Cortex of kidney (tissue), 1 donor: ENCODE measurements around the gene COMMD3.
"Not testable (repeated sequence)": the region's sequence is repeated elsewhere in the genome, so short reads cannot be mapped to it uniquely, and the experiment has no call there.

ENCODE experiments used
- DNase-seq: peaks from one replicate; lab custom pipeline; 2025; lab: John Stamatoyannopoulos, UW

COMMD3 gene

GRCh38 chr10:22316286-22317075 is at the start of gene COMMD3:
Gene COMMD3 (plus strand): TSS chr10:22316388. CDS start chr10:22316418, 30 bp downstream.
- peak; percentile 32 for DNase-seq

- DNase-seq, result no peak
These were observed 47.7 kb upstream of the COMMD3 start for GRCh38 chr10:22268503-22268902.

- DNase-seq, result no peak
These were observed 44.4 kb upstream of the COMMD3 start for GRCh38 chr10:22271786-22272185.

- DNase-seq, result no peak
These were observed 37.8 kb upstream of the COMMD3 start for GRCh38 chr10:22278441-22278782.

- DNase-seq, result no peak
These were observed 36.1 kb upstream of the COMMD3 start for GRCh38 chr10:22280078-22280477.

GRCh38 chr10:22285130-22285529 is 31.1 kb upstream of the COMMD3 start:
- no peak for DNase-seq

GRCh38 chr10:22293747-22294404 is 22.3 kb upstream of the COMMD3 start:
- no peak for DNase-seq

GRCh38 chr10:22294694-22295093 is 21.5 kb upstream of the COMMD3 start:
- no peak for DNase-seq

GRCh38 chr10:22301193-22301592 is 15.0 kb upstream of the COMMD3 start:
- DNase-seq, result no peak

GRCh38 chr10:22303461-22303860 is 12.7 kb upstream of the COMMD3 start:
- no peak for DNase-seq

- DNase-seq, result no peak
These were observed 10.5 kb upstream of the COMMD3 start for GRCh38 chr10:22305721-22306120.

- no peak for DNase-seq
These were observed 7.8 kb upstream of the COMMD3 start for GRCh38 chr10:22308390-22308789.

- DNase-seq, result no peak
These were observed 6.8 kb upstream of the COMMD3 start for GRCh38 chr10:22309180-22310000.

GRCh38 chr10:22310012-22310411 is 6.2 kb upstream of the COMMD3 start:
- not testable (repeated sequence) for DNase-seq

- DNase-seq, result no peak
These were observed 5.3 kb upstream of the COMMD3 start for GRCh38 chr10:22310928-22311327.

GRCh38 chr10:22314852-22315251 is 1.3 kb upstream of the COMMD3 start:
- no peak for DNase-seq

GRCh38 chr10:22315455-22316285 is 518 bp upstream of the COMMD3 start:
- DNase-seq, result no peak

- no peak for DNase-seq
These were observed 835 bp downstream of the COMMD3 start for GRCh38 chr10:22317076-22317370.

GRCh38 chr10:22317771-22318565 is 1.8 kb downstream of the COMMD3 start:
- DNase-seq, result no peak

GRCh38 chr10:22318772-22319171 is 2.6 kb downstream of the COMMD3 start:
- DNase-seq, result no peak

GRCh38 chr10:22319547-22319979 is 3.4 kb downstream of the COMMD3 start:
- DNase-seq, result no peak
